Naive thymus-derived CD4-positive, alpha-beta T cell (primary cell): Measurements from ENCODE around the gene ZNF398. TPM values are rescaled to one million over a fixed set of nuclear protein-coding genes. Genes with fewer than 3 reads are reported as not detected.

Experiments
- ATAC-seq: fragments of 150-1000 bp; cut with Tn5 transposase; 2 replicates; pipeline ENCODE4 v1.10.0; 2021; ENCODE audit warnings: mild to moderate bottlenecking, moderate library complexity
- CTCF ChIA-PET: fragments of 350-600 bp; sonication (Branson Sonifier 250); formaldehyde crosslinking; loops from one replicate; lab custom pipeline; 2021; ENCODE audit warnings: antibody characterized with exemption; lab: Charles Lee
- POLR2A ChIA-PET: fragments of 350-600 bp; sonication (Branson Sonifier 250); formaldehyde crosslinking; loops from one replicate; lab custom pipeline; 2021; ENCODE audit warnings: antibody characterized with exemption, inconsistent platforms; lab: Charles Lee
- DNase-seq, 9 donors: peaks; one replicate each; pipeline versions ENCODE4 v3.0.0 to v3.0.0-alpha.2; 2020 to 2022; ENCODE audit warnings: mixed read lengths in 1 of 9
- H3K27ac ChIP-seq: one replicate; pipeline ENCODE4 v1.7.0; 2013; ENCODE audit warnings: mild to moderate bottlenecking, low read depth, low read length, moderate library complexity
- H3K27me3 ChIP-seq, 2 donors: one replicate each; pipeline ENCODE4 v1.7.0; 2013; ENCODE audit warnings: low read length in 2 of 2, mild to moderate bottlenecking in 2 of 2, moderate library complexity in 2 of 2; ENCODE audit not compliant: control insufficient read depth in 2 of 2, insufficient read depth in 2 of 2
- H3K36me3 ChIP-seq, 3 experiments: 1 replicate in 2 of 3; 2 replicates in 1 of 3; pipeline ENCODE4 v1.7.0; 2013; ENCODE audit warnings: low read length in 3 of 3, mild to moderate bottlenecking in 3 of 3, moderate library complexity in 1 of 3; ENCODE audit not compliant: insufficient read depth in 3 of 3, control insufficient read depth in 2 of 3
- H3K4me1 ChIP-seq, 2 donors: one replicate each; pipeline ENCODE4 v1.7.0; 2013; ENCODE audit warnings: low read length in 2 of 2, mild to moderate bottlenecking in 2 of 2, moderate library complexity in 1 of 2; ENCODE audit not compliant: control insufficient read depth in 2 of 2, insufficient read depth in 2 of 2
- H3K4me3 ChIP-seq: 2 replicates; pipeline ENCODE4 v1.7.0; 2013; ENCODE audit warnings: mild to moderate bottlenecking, low read length
- H3K9me3 ChIP-seq, 3 experiments: 1 replicate in 2 of 3; 2 replicates in 1 of 3; pipeline ENCODE4 v1.7.0; 2013; ENCODE audit warnings: low read length in 3 of 3; ENCODE audit not compliant: control insufficient read depth in 2 of 3
- H3K27ac Mint-ChIP-seq, 9 donors: one replicate each; pipeline ENCODE4 v1.8.0; 2020 to 2022; ENCODE audit warnings: mixed read lengths in 9 of 9, mild to moderate bottlenecking in 8 of 9, moderate library complexity in 5 of 9, inconsistent platforms in 2 of 9
- H3K27me3 Mint-ChIP-seq, 5 donors: one replicate each; pipeline ENCODE4 v1.8.0; 2021 to 2022; ENCODE audit warnings: mixed read lengths in 5 of 5, mild to moderate bottlenecking in 1 of 5
- H3K36me3 Mint-ChIP-seq, 5 donors: one replicate each; pipeline ENCODE4 v1.8.0; 2020 to 2022; ENCODE audit warnings: mixed read lengths in 5 of 5, mild to moderate bottlenecking in 3 of 5, inconsistent platforms in 1 of 5
- H3K4me1 Mint-ChIP-seq, 7 donors: one replicate each; pipeline ENCODE4 v1.8.0; 2020 to 2022; ENCODE audit warnings: mixed read lengths in 7 of 7, mild to moderate bottlenecking in 3 of 7, inconsistent platforms in 1 of 7
- H3K4me3 Mint-ChIP-seq, 10 donors: one replicate each; pipeline ENCODE4 v1.8.0; 2020 to 2022; ENCODE audit warnings: mild to moderate bottlenecking in 10 of 10, mixed read lengths in 10 of 10, moderate library complexity in 6 of 10, inconsistent platforms in 2 of 10
- H3K9me3 Mint-ChIP-seq, 11 donors: one replicate each; pipeline ENCODE4 v1.8.0; 2020 to 2022; ENCODE audit warnings: mixed read lengths in 11 of 11, mild to moderate bottlenecking in 4 of 11, inconsistent platforms in 1 of 11, moderate library complexity in 1 of 11
- intact Hi-C, 2 donors: fragments of 100-400 bp; cut with micrococcal nuclease; formaldehyde crosslinking; loops; one replicate each; pipeline ENCODE4 v1.15.1; 2023
- polyA plus RNA-seq, 2 donors: library from polyadenylated mRNA; unstranded; fragments of 300-500 nt; fragmentation: Illumina TruSeq; gene quantifications; one replicate each; pipeline ENCODE4 v1.2.3, GENCODE V29; 2021
- total RNA-seq, 6 experiments: library from RNA in 5 of 6; stranded (reverse) in 5 of 6; gene quantifications; 1 replicate in 5 of 6; 2 replicates in 1 of 6; pipeline ENCODE4 v1.2.3 and lab custom pipeline; 2021 to 2026

Gene ZNF398
- total and polyA plus RNA-seq, 7 experiments from 2014 or later, result 9.7 to 27.9 (median 16.9) TPM

DNA sequence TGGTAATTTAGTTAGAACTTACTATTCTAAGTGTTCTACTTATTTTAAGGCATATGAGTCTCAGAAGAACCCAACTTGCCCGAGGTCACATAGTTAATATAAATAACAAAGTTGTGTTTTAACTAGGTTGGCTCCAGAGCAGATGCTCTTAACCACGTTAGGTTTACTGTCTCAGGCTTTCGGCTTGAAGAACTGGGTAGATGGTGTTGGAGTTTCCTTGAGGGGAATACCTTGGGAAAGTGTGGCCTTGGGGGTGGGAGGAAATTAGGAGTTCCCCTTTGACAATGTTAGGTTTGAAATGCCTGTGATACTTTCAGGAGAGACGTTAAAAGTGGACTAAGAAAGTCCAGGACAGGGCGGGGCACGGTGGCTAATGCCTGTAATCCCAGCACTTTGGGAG is 9.6 kb downstream of the ZNF398 start:
- H3K4me3 Mint-ChIP-seq, result no peak overlapping the region

DNA sequence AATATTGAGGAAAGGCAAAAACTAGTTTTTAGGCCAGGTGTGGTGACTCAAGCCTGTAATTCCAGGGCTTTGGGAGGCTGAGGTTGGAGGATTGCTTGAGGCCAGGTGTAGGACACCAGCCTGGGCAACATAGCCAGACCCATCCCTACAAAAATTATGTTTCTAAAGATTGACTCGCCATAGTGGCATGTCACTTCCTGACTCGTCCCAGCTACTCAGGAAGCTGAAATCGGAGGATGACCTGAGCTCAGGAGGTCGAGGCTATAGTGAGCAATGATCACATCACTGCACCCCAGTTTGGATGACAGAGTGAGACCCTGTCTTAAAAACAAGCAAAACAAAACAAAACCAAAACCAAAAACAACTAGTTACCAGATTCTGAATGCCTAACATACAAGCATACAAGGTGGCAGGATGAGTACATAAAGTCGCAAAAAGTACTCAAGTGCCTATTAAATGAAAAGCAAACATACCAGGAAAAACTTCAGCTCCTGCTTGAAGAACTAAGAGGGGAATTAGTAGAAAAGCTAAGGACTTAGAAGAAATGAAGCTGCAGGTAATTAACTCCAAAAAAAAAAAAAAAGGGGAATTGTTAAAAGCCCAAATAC is 14.1 kb downstream of the ZNF398 start:
- Mint-ChIP-seq H3K27me3 (no peaks in the 10 kb centered on the region), H3K36me3 (peaks cover 4 to 23% (median 15%) of the 10 kb centered on the region in 5 donors)
- POLR2A ChIA-PET, result no interaction called here

More for the DNA sequence above, 9.6 kb downstream of the ZNF398 start:
- POLR2A ChIA-PET, result no interaction called here
- Histone ChIP-seq H3K27ac (no peak overlapping the region), H3K36me3 (peaks cover 0 to 41% (median 5%) of the 10 kb centered on the region in 3 experiments), H3K27me3 (no peaks in the 10 kb centered on the region), H3K4me1 (no peaks in the 10 kb centered on the region), H3K4me3 (no peak overlapping the region), H3K9me3 (no peaks in the 10 kb centered on the region)
- ATAC-seq (no peak), DNase-seq (no peak)
- CTCF ChIA-PET, result no interaction called here
- H3K9me3 Mint-ChIP-seq, result no peaks in the 10 kb centered on the region
- intact Hi-C loops, result no loop called here
- H3K36me3 Mint-ChIP-seq, result peaks cover 12 to 33% (median 27%) of the 10 kb centered on the region in 5 donors
- peak overlapping the region in 1 of 9 donors; percentile 33 for H3K27ac Mint-ChIP-seq
- no peaks in the 10 kb centered on the region for H3K27me3 Mint-ChIP-seq
- H3K4me1 Mint-ChIP-seq, result peaks cover 15 to 42% (median 30%) of the 10 kb centered on the region in 7 donors

DNA sequence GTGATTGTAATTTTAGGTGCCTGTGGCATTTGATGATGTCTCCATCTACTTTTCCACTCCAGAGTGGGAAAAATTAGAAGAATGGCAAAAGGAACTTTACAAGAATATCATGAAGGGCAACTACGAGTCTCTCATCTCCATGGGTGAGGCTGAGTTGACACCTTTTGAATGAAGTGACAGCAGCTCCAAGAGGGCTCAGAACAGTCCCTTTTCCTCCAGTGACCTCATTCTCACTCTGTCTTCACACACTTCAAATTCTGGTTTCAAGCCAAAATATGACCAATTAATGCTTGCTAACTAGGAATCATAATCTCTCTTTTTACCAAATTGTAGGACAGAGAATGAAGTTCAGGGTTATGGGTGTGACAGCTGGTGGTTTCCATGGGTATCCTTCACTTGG is 18.9 kb downstream of the ZNF398 start:
- no peaks in the 10 kb centered on the region for H3K27me3 Mint-ChIP-seq
- Histone ChIP-seq H3K27ac (no peak overlapping the region), H3K27me3 (no peaks in the 10 kb centered on the region), H3K36me3 (peaks cover 0 to 57% (median 20%) of the 10 kb centered on the region in 3 experiments), H3K9me3 (no peaks in the 10 kb centered on the region), H3K4me1 (no peaks in the 10 kb centered on the region), H3K4me3 (no peak overlapping the region)
- DNase-seq, result no peak
- intact Hi-C loops, result no loop called here
- H3K4me3 Mint-ChIP-seq, result no peak overlapping the region
- peaks cover 0 to 12% (median 4%) of the 10 kb centered on the region in 7 donors for H3K4me1 Mint-ChIP-seq
- peak overlapping the region in 3 of 9 donors; percentile 15 to 29 (median 25) for H3K27ac Mint-ChIP-seq
- peaks cover 0 to 23% (median 11%) of the 10 kb centered on the region in 5 donors for H3K36me3 Mint-ChIP-seq
- ChIA-PET POLR2A (interaction anchor here (1.1 kb wide), 1 partner anchor 19 kb away, joined by 3 read pairs; the partner anchor contains the start of gene ZNF398), CTCF (interaction anchor here (0.6 kb wide), 1 partner anchor 224 kb away, joined by 3 read pairs; no protein-coding TSS in a partner anchor)
- ATAC-seq, result no peak
- H3K9me3 Mint-ChIP-seq, result no peaks in the 10 kb centered on the region

More for the DNA sequence above, 14.1 kb downstream of the ZNF398 start:
- ATAC-seq (no peak), DNase-seq (no peak)
- Mint-ChIP-seq H3K27ac (peak overlapping the region in 5 of 9 donors; percentile 43 to 71 (median 66)), H3K4me1 (peaks cover 7 to 24% (median 17%) of the 10 kb centered on the region in 7 donors), H3K4me3 (no peak overlapping the region), H3K9me3 (no peaks in the 10 kb centered on the region)
- Histone ChIP-seq H3K27ac (no peak overlapping the region), H3K9me3 (no peaks in the 10 kb centered on the region), H3K4me1 (no peaks in the 10 kb centered on the region), H3K27me3 (no peaks in the 10 kb centered on the region), H3K4me3 (no peak overlapping the region), H3K36me3 (peaks cover 0 to 38% (median 10%) of the 10 kb centered on the region in 3 experiments)
- intact Hi-C loops, result no loop called here
- CTCF ChIA-PET, result no interaction called here

GRCh38 chr7:149166630-149167352 is 19.5 kb downstream of the ZNF398 start:
- intact Hi-C loops, result no loop called here
- H3K27me3 ChIP-seq, result no peaks in the 10 kb centered on the region
- no peaks in the 10 kb centered on the region for H3K4me1 ChIP-seq
- DNase-seq (no peak), ATAC-seq (no peak)
- ChIA-PET CTCF (interaction anchor here (0.6 kb wide), 1 partner anchor 225 kb away, joined by 3 read pairs; no protein-coding TSS in a partner anchor), POLR2A (interaction anchor here (1.1 to 1.3 kb wide), 2 partner anchors 20 to 41 kb away, joined by 3 to 5 read pairs; partner anchors contain the start of genes ZNF398 and ZNF425)
- Mint-ChIP-seq H3K36me3 (peaks cover 0 to 21% (median 11%) of the 10 kb centered on the region in 5 donors), H3K27ac (peak overlapping the region in 2 of 9 donors; percentile 20 to 29), H3K9me3 (no peaks in the 10 kb centered on the region), H3K4me1 (peaks cover 0 to 8% (median 0%) of the 10 kb centered on the region in 7 donors), H3K4me3 (no peak overlapping the region), H3K27me3 (no peaks in the 10 kb centered on the region)
- H3K9me3 ChIP-seq, result no peaks in the 10 kb centered on the region
- H3K4me3 ChIP-seq, result no peak overlapping the region
- H3K36me3 ChIP-seq, result peaks cover 0 to 57% (median 20%) of the 10 kb centered on the region in 3 experiments
- H3K27ac ChIP-seq, result no peak overlapping the region

- intact Hi-C loops, result no loop called here
- H3K4me3 ChIP-seq, result no peak overlapping the region
- DNase-seq (no peak), ATAC-seq (no peak)
- Mint-ChIP-seq H3K27me3 (no peaks in the 10 kb centered on the region), H3K4me1 (peaks cover 0 to 5% (median 0%) of the 10 kb centered on the region in 7 donors), H3K9me3 (no peaks in the 10 kb centered on the region), H3K27ac (peak overlapping the region in 1 of 9 donors; percentile 55), H3K4me3 (no peak overlapping the region), H3K36me3 (peaks cover 8 to 23% (median 12%) of the 10 kb centered on the region in 5 donors)
- H3K36me3 ChIP-seq, result peaks cover 0 to 48% (median 21%) of the 10 kb centered on the region in 3 experiments
- H3K4me1 ChIP-seq, result no peaks in the 10 kb centered on the region
- H3K27me3 ChIP-seq, result no peaks in the 10 kb centered on the region
- CTCF ChIA-PET, result no interaction called here
- POLR2A ChIA-PET, result no interaction called here
- no peaks in the 10 kb centered on the region for H3K9me3 ChIP-seq
- no peak overlapping the region for H3K27ac ChIP-seq
Measured at GRCh38 chr7:149171892-149172533, 24.8 kb downstream of the ZNF398 start.

- no peaks in the 10 kb centered on the region for H3K27me3 Mint-ChIP-seq
- no peak overlapping the region for H3K27ac ChIP-seq
- no peaks in the 10 kb centered on the region for H3K27me3 ChIP-seq
- peaks cover 12 to 28% (median 17%) of the 10 kb centered on the region in 5 donors for H3K36me3 Mint-ChIP-seq
- no peaks in the 10 kb centered on the region for H3K9me3 Mint-ChIP-seq
- ChIA-PET POLR2A (no interaction called here), CTCF (no interaction called here)
- no peak for ATAC-seq
- peaks cover 0 to 48% (median 18%) of the 10 kb centered on the region in 3 experiments for H3K36me3 ChIP-seq
- intact Hi-C loops, result no loop called here
- H3K4me3 Mint-ChIP-seq, result no peak overlapping the region
- no peaks in the 10 kb centered on the region for H3K9me3 ChIP-seq
- DNase-seq, result no peak
- no peak overlapping the region for H3K4me3 ChIP-seq
- peaks cover 0 to 5% (median 0%) of the 10 kb centered on the region in 7 donors for H3K4me1 Mint-ChIP-seq
- no peaks in the 10 kb centered on the region for H3K4me1 ChIP-seq
- H3K27ac Mint-ChIP-seq, result peak overlapping the region in 1 of 9 donors; percentile 55
Measured at GRCh38 chr7:149172534-149172920, 25.3 kb downstream of the ZNF398 start.
